Fibroblast of skin of right biceps (primary cell): ENCODE data around the gene PMVK.

Experiments used
- DNase-seq: peaks from one replicate; pipeline ENCODE4 v3.0.0-alpha.2; 2013

PMVK gene

GRCh38 chr1:154876842-154877369 lies 59.6 kb downstream of the PMVK start:
- no peak for DNase-seq
